SU-DHL-6 (cell line): ENCODE measurements around the gene BEX4.
"Not testable (repeated sequence)": the region's sequence is repeated elsewhere in the genome, so short reads cannot be mapped to it uniquely, and the experiment has no call there.

Experiments used
- CTCF ChIP-seq: fragments of 200-600 bp; sonication (generic); IDR thresholded peaks from one replicate; pipeline ENCODE4 v1.5.1; 2017; ENCODE audit warnings: antibody characterized with exemption, mild to moderate bottlenecking, low read length, moderate library complexity; ENCODE audit not compliant: insufficient read depth, poor library complexity, severe bottlenecking
- EZH2phosphoT487 ChIP-seq: fragments of 200-600 bp; sonication (generic), shearing (Covaris generic); conservative IDR thresholded peaks from 2 replicates; pipeline ENCODE4 v1.6.1; 2018; ENCODE audit warnings: mild to moderate bottlenecking, antibody characterized with exemption, low read length, moderate library complexity, mixed read lengths

GRCh38 chrX:103225918-103226317 is 11.0 kb downstream of the BEX4 start:
- not testable (repeated sequence) for TF ChIP-seq CTCF, EZH2phosphoT487
